K562 (cell line): ENCODE data around the gene IGF1R. TPM values are rescaled to one million over a fixed set of nuclear protein-coding genes. Genes with fewer than 3 reads are reported as not detected.

Experiments
- ARID4B ChIP-seq: sonication (generic); formaldehyde crosslinking; IDR thresholded peaks from 2 replicates; pipeline ENCODE4 v1.8.0; 2022; ENCODE audit warnings: mild to moderate bottlenecking, missing genetic modification reagents
- DMBX1 ChIP-seq: fragments of 250-450 bp; sonication (Bioruptor Pico); IDR thresholded peaks from 2 replicates; pipeline ENCODE4 v1.8.0; 2022; ENCODE audit warnings: inconsistent platforms, mild to moderate bottlenecking, moderate library complexity, borderline replicate concordance
- E2F6 ChIP-seq, 2 experiments: IDR thresholded peaks; 2 replicates each; pipeline ENCODE4 v1.6.1; 2011; ENCODE audit warnings: borderline replicate concordance in 1 of 2, control low read depth in 1 of 2, low read depth in 1 of 2, low read length in 1 of 2, mild to moderate bottlenecking in 1 of 2, mixed read lengths in 1 of 2, moderate library complexity in 1 of 2; ENCODE audit not compliant: insufficient read depth in 1 of 2, insufficient read length in 1 of 2, poor library complexity in 1 of 2, severe bottlenecking in 1 of 2; ENCODE audit errors: extremely low read depth in 1 of 2
- ESRRA ChIP-seq: fragments of 450-650 bp; IDR thresholded peaks from 2 replicates; pipeline ENCODE4 v1.6.1; 2014; ENCODE audit warnings: low read depth, mild to moderate bottlenecking, moderate library complexity, borderline replicate concordance
- HMGN3 ChIP-seq: IDR thresholded peaks from 2 replicates; pipeline ENCODE4 v1.6.1; 2011; ENCODE audit warnings: borderline replicate concordance, low read depth, mild to moderate bottlenecking, mixed read lengths, low read length; ENCODE audit not compliant: insufficient read length; ENCODE audit errors: extremely low read depth
- ID3 ChIP-seq, 2 experiments: fragments of 250-450 bp in 1 of 2; fragments of 450-650 bp in 1 of 2; sonication (Bioruptor Pico) in 1 of 2; IDR thresholded peaks; 2 replicates each; pipeline versions ENCODE4 v1.6.1 to v1.8.0; 2016 to 2021; ENCODE audit warnings: mild to moderate bottlenecking in 2 of 2, moderate library complexity in 2 of 2, missing compliant biosample characterization in 1 of 2, missing genetic modification characterization in 1 of 2
- MNT ChIP-seq, 2 experiments: fragments of 450-650 bp; conservative IDR thresholded peaks; 2 replicates each; pipeline ENCODE4 v1.6.1; 2017; ENCODE audit warnings: mild to moderate bottlenecking in 2 of 2, moderate library complexity in 2 of 2
- NR4A1 ChIP-seq, 2 experiments: fragments of 250-450 bp in 1 of 2; fragments of 450-650 bp in 1 of 2; sonication (Bioruptor Pico) in 1 of 2; IDR thresholded peaks; 2 replicates each; pipeline versions ENCODE4 v1.4.0 to v1.6.1; 2016 to 2020; ENCODE audit warnings: mild to moderate bottlenecking in 2 of 2, missing compliant biosample characterization in 1 of 2, missing genetic modification characterization in 1 of 2, moderate library complexity in 1 of 2
- PHB2 ChIP-seq: fragments of 450-650 bp; IDR thresholded peaks from 2 replicates; pipeline ENCODE4 v1.6.1; 2017; ENCODE audit warnings: low read depth
- RB1 ChIP-seq: fragments of 450-650 bp; IDR thresholded peaks from 2 replicates; pipeline ENCODE4 v1.6.1; 2017; ENCODE audit warnings: low read depth, mild to moderate bottlenecking
- SIN3A ChIP-seq, 2 experiments: fragments of 150-350 bp in 1 of 2; IDR thresholded peaks; 2 replicates each; pipeline ENCODE4 v1.6.1; 2011 to 2016; ENCODE audit warnings: borderline replicate concordance in 2 of 2, low read depth in 2 of 2, low read length in 2 of 2, mild to moderate bottlenecking in 2 of 2, moderate library complexity in 2 of 2; ENCODE audit not compliant: control insufficient read depth in 1 of 2
- SNRNP70 ChIP-seq: fragments of 200-400 bp; formaldehyde crosslinking; optimal IDR thresholded peaks from 2 replicates; pipeline ENCODE3; 2017; ENCODE audit warnings: low read depth, low read length
- ZBTB7A ChIP-seq: IDR thresholded peaks from 2 replicates; pipeline ENCODE4 v1.6.1; 2011; ENCODE audit warnings: low read depth, mild to moderate bottlenecking, low read length, moderate library complexity, borderline replicate concordance; ENCODE audit not compliant: control insufficient read depth
- ZNF134 ChIP-seq: fragments of 250-450 bp; sonication (Bioruptor Pico); conservative IDR thresholded peaks from 2 replicates; pipeline ENCODE4 v1.4.0; 2020
- ZNF717 ChIP-seq: fragments of 250-450 bp; sonication (Bioruptor Pico); IDR thresholded peaks from 2 replicates; pipeline ENCODE4 v1.5.0; 2021
- ZNF76 ChIP-seq: fragments of 250-450 bp; sonication (Bioruptor Pico); IDR thresholded peaks from 2 replicates; pipeline ENCODE4 v1.4.0; 2020; ENCODE audit warnings: mild to moderate bottlenecking, moderate library complexity, borderline replicate concordance
- polyA plus RNA-seq, 8 experiments: library from polyadenylated mRNA; depleted of rRNA in 4 of 8; stranded (reverse) in 5 of 8; unstranded in 3 of 8; fragments of >200 nt; fragmentation: Nextera tagmentation in 2 of 8; fragmentation: Illumina TruSeq in 1 of 8; extraction: Ambion mirVana in 2 of 8; extraction: Trizol in 1 of 8; gene quantifications; 2 replicates each; pipeline versions ENCODE4 v1.2.1 to v1.2.3, GENCODE V29; 2011 to 2014; ENCODE audit warnings: inconsistent platforms in 1 of 8, missing spikeins in 1 of 8
- total RNA-seq, 7 experiments: library from RNA; depleted of rRNA in 6 of 7; stranded (reverse); fragments of >200 nt in 6 of 7; fragmentation: Illumina TruSeq in 2 of 7; extraction: Trizol in 2 of 7; gene quantifications; 2 replicates each; pipeline versions ENCODE4 v1.2.1 to v1.2.3, GENCODE V29; 2011 to 2021; ENCODE audit warnings: low replicate concordance in 1 of 7

The IGF1R gene
- total and polyA plus RNA-seq, 9 of the 15 experiments (the other 6 are each of a cell fraction or from before 2014, with no cell fraction given): 0.35 to 8.0 (median 1.6) TPM

GRCh38 chr15:98647026-98647773 lies 1.1 kb upstream of the IGF1R start (continued):
- TF ChIP-seq HMGN3: peak; percentile 74
- no peak for TF ChIP-seq SNRNP70
- 0 out of 2 replicates have a peak, but pooled peaks have one; percentile 3 for TF ChIP-seq ZNF134 (CRISPR knock-in tag)
- TF ChIP-seq ID3 (CRISPR knock-in tag; IDR thresholded peaks at IDR 0.05): no peak
- TF ChIP-seq ID3 (tag; IDR thresholded peaks at IDR 0.05): 0 out of 2 replicates have a peak, but pooled peaks have one; percentile 35
- TF ChIP-seq ARID4B (CRISPR knock-in tag): peak; percentile 16; the same call in 1 of the 2 replicates
- TF ChIP-seq RB1: peak; percentile 75; the same call in 1 of the 2 replicates
- TF ChIP-seq ZNF717: no peak
- TF ChIP-seq SIN3A (IDR thresholded peaks at IDR 0.05; ENCODE audit: borderline replicate concordance in 2 of 2, control insufficient read depth in 1 of 2, low read depth in 2 of 2, low read length in 2 of 2): 0 out of 4 replicates have a peak, but pooled peaks of 1 of the 2 experiments have one; percentile 18
- TF ChIP-seq ZNF76: peak; percentile 48; the same call in 1 of the 2 replicates
- peak; percentile 11 to 40; a peak in 1 of 4 replicates for TF ChIP-seq MNT (conservative IDR thresholded peaks at IDR 0.05)
- no peak for TF ChIP-seq ESRRA
- peak; percentile 85 to 96 for TF ChIP-seq E2F6 (IDR thresholded peaks at IDR 0.05; ENCODE audit: borderline replicate concordance in 1 of 2, extremely low read depth in 1 of 2, insufficient read depth in 1 of 2, insufficient read length in 1 of 2, low read depth in 1 of 2, low read length in 1 of 2, poor library complexity in 1 of 2, severe bottlenecking in 1 of 2)
- peak; percentile 78; the same call in 1 of the 2 replicates for TF ChIP-seq ZBTB7A
- TF ChIP-seq PHB2: no peak
- TF ChIP-seq DMBX1: peak; percentile 71; the same call in 1 of the 2 replicates
- TF ChIP-seq NR4A1 (CRISPR knock-in tag; IDR thresholded peaks at IDR 0.05): no peak
- 0 out of 2 replicates have a peak, but pooled peaks have one; percentile 59 for TF ChIP-seq NR4A1 (tag; IDR thresholded peaks at IDR 0.05)
